A549 (cell line): ENCODE measurements around the gene CALN1.

Experiments
- EP300 ChIP-seq, 2 experiments: fragments of >200 bp; sonication (Bioruptor Twin); formaldehyde crosslinking; IDR thresholded peaks; 2 replicates in 1 of 2; 3 replicates in 1 of 2; pipeline ENCODE4 v1.6.1; 2016 to 2017
- GATA3 ChIP-seq: IDR thresholded peaks from 2 replicates; pipeline ENCODE4 v1.6.1; 2012; ENCODE audit warnings: borderline replicate concordance
- JUN ChIP-seq, 2 experiments: fragments of >200 bp; sonication (Bioruptor Twin); formaldehyde crosslinking; IDR thresholded peaks; 2 replicates in 1 of 2; 3 replicates in 1 of 2; pipeline ENCODE4 v1.6.1; 2016 to 2017
- JUNB ChIP-seq: fragments of >200 bp; sonication (Bioruptor Twin); formaldehyde crosslinking; IDR thresholded peaks from 2 replicates; pipeline ENCODE4 v1.6.1; 2016
- KDM1A ChIP-seq: fragments of 200-600 bp; sonication (generic); IDR thresholded peaks from 2 replicates; pipeline ENCODE4 v1.6.1; 2016; ENCODE audit warnings: low read depth, mild to moderate bottlenecking
- PBX3 ChIP-seq: IDR thresholded peaks from 2 replicates; pipeline ENCODE4 v1.6.1; 2012
- POLR2A ChIP-seq: IDR thresholded peaks from 2 replicates; pipeline ENCODE4 v1.6.1; 2012; ENCODE audit warnings: mild to moderate bottlenecking, low read length
- RCOR1 ChIP-seq: fragments of 150-350 bp; IDR thresholded peaks from 2 replicates; pipeline ENCODE4 v1.6.1; 2014; ENCODE audit warnings: antibody characterized with exemption, low read length, low read depth
- REST ChIP-seq: fragments of 200-600 bp; sonication (generic); IDR thresholded peaks from 2 replicates; pipeline ENCODE4 v1.6.1; 2016; ENCODE audit warnings: antibody characterized with exemption, mild to moderate bottlenecking, moderate library complexity
- RNF2 ChIP-seq: fragments of 200-600 bp; sonication (generic); IDR thresholded peaks from 2 replicates; pipeline ENCODE4 v1.6.1; 2016; ENCODE audit warnings: low read depth, mild to moderate bottlenecking, antibody characterized with exemption, moderate library complexity, borderline replicate concordance
- USF2 ChIP-seq: fragments of 450-650 bp; IDR thresholded peaks from 2 replicates; pipeline ENCODE4 v1.6.1; 2014; ENCODE audit warnings: antibody characterized with exemption
- TF ChIP-seq, protein P1 (sequence below): fragments of >200 bp; sonication (Bioruptor Twin); formaldehyde crosslinking; IDR thresholded peaks from 3 replicates; pipeline ENCODE4 v1.5.1; 2016
- TF ChIP-seq, protein P2 (sequence below): fragments of 150-350 bp; IDR thresholded peaks from 2 replicates; pipeline ENCODE4 v1.6.1; 2014; ENCODE audit warnings: low read depth, mild to moderate bottlenecking, low read length
- TF ChIP-seq, protein P3 (sequence below): IDR thresholded peaks from 2 replicates; pipeline ENCODE4 v1.6.1; 2012; ENCODE audit warnings: low read depth, borderline replicate concordance

DNA sequence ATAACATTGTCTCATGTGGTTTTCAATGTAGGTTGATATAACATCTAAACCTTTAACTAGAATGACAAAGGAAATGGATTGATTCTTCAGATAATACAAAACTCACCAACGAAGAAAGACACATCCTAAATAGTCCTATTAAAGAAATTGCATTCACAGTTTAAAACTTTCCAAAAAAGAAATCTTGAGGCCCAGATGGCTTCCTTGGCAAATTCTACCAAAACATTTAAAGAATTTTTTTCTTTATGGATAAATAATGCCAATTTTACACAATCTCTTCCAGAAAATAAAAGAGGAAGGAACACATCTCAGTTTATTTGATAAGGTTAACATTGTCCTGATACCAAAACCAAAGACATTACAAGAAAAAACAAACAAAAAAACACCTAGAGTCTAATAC lies 349.5 kb downstream of the CALN1 start:
- TF ChIP-seq JUN (IDR thresholded peaks at IDR 0.05) (no peak), KDM1A (no peak), REST (no peak), USF2 (no peak), RNF2 (no peak), EP300 (IDR thresholded peaks at IDR 0.05) (no peak), POLR2A (no peak), JUNB (no peak), GATA3 (no peak), PBX3 (no peak), RCOR1 (no peak)
- TF ChIP-seq, protein P1, sequence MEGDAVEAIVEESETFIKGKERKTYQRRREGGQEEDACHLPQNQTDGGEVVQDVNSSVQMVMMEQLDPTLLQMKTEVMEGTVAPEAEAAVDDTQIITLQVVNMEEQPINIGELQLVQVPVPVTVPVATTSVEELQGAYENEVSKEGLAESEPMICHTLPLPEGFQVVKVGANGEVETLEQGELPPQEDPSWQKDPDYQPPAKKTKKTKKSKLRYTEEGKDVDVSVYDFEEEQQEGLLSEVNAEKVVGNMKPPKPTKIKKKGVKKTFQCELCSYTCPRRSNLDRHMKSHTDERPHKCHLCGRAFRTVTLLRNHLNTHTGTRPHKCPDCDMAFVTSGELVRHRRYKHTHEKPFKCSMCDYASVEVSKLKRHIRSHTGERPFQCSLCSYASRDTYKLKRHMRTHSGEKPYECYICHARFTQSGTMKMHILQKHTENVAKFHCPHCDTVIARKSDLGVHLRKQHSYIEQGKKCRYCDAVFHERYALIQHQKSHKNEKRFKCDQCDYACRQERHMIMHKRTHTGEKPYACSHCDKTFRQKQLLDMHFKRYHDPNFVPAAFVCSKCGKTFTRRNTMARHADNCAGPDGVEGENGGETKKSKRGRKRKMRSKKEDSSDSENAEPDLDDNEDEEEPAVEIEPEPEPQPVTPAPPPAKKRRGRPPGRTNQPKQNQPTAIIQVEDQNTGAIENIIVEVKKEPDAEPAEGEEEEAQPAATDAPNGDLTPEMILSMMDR, result no peak
- TF ChIP-seq, protein P2, sequence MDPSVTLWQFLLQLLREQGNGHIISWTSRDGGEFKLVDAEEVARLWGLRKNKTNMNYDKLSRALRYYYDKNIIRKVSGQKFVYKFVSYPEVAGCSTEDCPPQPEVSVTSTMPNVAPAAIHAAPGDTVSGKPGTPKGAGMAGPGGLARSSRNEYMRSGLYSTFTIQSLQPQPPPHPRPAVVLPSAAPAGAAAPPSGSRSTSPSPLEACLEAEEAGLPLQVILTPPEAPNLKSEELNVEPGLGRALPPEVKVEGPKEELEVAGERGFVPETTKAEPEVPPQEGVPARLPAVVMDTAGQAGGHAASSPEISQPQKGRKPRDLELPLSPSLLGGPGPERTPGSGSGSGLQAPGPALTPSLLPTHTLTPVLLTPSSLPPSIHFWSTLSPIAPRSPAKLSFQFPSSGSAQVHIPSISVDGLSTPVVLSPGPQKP, result no peak
- TF ChIP-seq, protein P3, sequence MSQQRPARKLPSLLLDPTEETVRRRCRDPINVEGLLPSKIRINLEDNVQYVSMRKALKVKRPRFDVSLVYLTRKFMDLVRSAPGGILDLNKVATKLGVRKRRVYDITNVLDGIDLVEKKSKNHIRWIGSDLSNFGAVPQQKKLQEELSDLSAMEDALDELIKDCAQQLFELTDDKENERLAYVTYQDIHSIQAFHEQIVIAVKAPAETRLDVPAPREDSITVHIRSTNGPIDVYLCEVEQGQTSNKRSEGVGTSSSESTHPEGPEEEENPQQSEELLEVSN, result no peak
